ENCODE data around the gene HTRA3.

GRCh38 chr4:8300832-8301231 is 31.3 kb downstream of the HTRA3 start:
- TF ChIP-seq CTCF (IDR thresholded peaks at IDR 0.05; ENCODE audit: insufficient read depth, low read length, poor library complexity, severe bottlenecking) (no peak), EZH2phosphoT487 (conservative IDR thresholded peaks at IDR 0.05; ENCODE audit: low read length) (no peak)

Data from SU-DHL-6 (cell line).